Embryonic facial prominence (tissue), 1 donor: Measurements from ENCODE around the gene NDUFS1.
"Not testable (repeated sequence)": the region's sequence is repeated elsewhere in the genome, so short reads cannot be mapped to it uniquely, and the experiment has no call there.

Source experiments
- DNase-seq: peaks from one replicate; pipeline ENCODE4 v3.0.0-alpha.2; 2016; ENCODE audit errors: extremely low spot score

NDUFS1 gene

DNA sequence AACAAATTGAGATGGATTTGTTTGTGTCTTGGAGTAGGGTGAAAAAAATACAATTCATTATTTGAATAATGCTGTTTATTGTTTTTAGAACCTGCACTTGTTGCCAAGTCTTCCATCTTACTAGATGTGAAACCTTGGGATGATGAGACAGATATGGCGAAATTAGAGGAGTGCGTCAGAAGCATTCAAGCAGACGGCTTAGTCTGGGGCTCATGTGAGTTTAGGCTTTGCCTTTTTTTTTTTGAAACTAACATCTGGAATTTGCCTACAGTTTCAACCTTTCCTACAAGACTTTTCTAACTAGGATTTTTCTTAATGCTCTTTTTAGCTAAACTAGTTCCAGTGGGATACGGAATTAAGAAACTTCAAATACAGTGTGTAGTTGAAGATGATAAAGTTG lies 3.2 kb upstream of the NDUFS1 start:
- not testable (repeated sequence) for DNase-seq

DNA sequence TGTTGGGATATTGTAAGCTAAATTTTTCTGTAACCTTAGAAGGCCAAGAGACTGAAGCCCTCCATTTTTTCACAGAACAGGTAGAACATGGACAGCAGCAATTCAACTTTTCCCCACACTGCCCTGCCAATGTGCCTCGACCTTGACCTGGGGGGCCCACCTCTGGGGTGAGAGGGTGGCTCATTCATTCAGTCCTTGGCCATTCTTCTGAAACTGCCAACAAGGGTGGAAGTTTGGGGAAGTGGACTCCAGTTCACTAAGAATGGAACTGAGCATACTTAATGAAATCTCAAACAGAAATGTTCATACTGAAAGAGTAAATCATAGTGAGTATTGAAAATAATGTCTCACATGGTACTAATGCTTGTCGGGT lies 1.5 kb upstream of the NDUFS1 start:
- no peak for DNase-seq

DNA sequence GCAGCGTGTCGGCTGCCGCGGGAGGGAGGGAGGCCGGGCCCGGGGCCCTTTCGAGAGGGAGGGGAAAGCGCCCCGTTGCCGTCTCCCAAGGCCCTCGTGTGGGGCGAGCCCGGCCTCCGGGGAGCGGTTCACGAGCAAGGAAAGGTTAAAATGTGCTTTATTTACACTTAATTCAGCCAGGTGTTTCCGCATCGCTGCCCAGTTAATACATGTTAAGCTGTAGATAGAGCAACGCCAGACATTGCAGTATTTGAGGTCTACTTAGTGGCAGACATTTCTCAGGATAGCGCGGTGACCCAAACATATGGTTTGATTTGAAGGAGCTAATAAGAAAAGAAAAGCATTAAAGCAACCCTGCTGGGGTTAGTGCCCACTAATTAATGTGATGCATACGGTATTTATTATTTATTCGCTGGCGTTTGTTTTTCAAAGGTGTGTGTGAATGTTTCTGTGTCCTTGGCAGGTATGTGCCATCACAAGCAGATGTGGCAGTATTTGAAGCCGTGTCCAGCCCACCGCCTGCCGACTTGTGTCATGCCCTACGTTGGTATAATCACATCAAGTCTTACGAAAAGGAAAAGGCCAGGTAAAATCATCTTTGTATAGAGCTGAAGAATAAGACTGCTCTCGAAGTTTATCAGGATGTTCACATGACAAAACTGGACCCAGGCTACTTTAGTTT lies 1.0 kb upstream of the NDUFS1 start:
- no peak for DNase-seq

DNA sequence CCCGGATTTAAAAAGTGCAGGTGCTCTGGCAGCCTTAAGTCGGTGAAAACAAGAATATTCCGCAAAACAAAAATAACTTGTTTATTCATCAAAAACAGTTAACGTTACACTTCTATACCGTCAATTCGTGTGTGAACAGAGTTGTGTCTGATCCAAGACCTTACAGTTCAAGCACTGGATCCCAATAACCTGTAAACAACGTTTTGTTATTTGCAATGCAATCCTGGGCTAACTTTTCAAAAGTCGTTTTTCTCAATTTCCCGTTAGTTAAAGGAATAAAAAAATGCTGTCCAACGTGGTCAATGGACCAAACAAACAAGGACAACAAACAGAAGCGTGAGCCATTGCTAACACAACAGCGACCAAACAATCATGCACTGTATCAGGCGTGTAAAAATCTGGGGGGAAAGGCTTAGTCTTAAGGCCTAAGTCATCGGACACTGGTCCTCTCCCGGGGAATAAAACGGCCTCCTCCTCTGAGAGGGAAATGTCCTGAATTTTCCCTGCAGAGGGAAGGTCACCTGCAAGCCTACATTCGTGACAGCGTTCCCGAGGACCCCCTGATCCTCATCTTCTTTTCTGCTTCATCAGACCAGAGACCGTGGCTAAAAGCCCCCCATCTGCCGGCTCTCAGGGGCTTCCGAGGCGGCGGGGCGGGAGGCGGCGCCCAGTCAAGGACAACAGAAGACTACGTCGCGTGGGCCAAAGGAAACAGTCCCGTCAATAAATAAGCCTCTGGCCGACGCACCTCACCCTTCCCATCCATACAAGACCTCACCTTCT lies 490 bp downstream of the NDUFS1 start:
- no peak for DNase-seq

GRCh38 chr2:206157014-206157413 lies 2.2 kb downstream of the NDUFS1 start:
- not testable (repeated sequence) for DNase-seq

- no peak for DNase-seq
Measured at GRCh38 chr2:206154197-206154596, 5.0 kb downstream of the NDUFS1 start.

GRCh38 chr2:206150631-206151030 lies 8.6 kb downstream of the NDUFS1 start:
- DNase-seq, result no peak

- no peak for DNase-seq
Measured at GRCh38 chr2:206150168-206150567, 9.1 kb downstream of the NDUFS1 start.

DNA sequence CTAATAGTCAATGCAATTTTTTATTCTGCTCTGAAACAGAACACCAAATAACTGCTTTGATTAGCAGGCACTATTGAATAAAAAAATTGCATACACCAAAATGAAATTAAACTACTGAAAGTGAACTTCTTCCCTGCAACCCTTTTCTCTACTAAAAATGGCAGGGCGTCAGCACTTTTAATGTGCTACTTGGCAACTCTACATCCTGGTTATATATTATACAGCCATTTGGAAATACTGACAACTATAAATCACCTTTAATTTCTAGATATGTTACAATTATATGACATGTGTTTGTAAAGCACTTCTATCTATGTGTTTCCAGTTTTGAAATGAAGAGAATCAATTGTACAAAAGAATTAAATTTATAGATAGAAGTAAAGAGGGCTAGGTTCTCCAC lies 9.9 kb downstream of the NDUFS1 start:
- DNase-seq, result no peak

GRCh38 chr2:206145665-206146064 lies 13.6 kb downstream of the NDUFS1 start:
- DNase-seq, result no peak

GRCh38 chr2:206144383-206144782 lies 14.9 kb downstream of the NDUFS1 start:
- no peak for DNase-seq

GRCh38 chr2:206143451-206143850 lies 15.8 kb downstream of the NDUFS1 start:
- DNase-seq, result no peak

- no peak for DNase-seq
Measured at GRCh38 chr2:206127656-206128055, 31.6 kb downstream of the NDUFS1 start.

GRCh38 chr2:206125901-206126300 lies 33.3 kb downstream of the NDUFS1 start:
- no peak for DNase-seq

- not testable (repeated sequence) for DNase-seq
Measured at GRCh38 chr2:206122569-206122968, 36.7 kb downstream of the NDUFS1 start.

DNA sequence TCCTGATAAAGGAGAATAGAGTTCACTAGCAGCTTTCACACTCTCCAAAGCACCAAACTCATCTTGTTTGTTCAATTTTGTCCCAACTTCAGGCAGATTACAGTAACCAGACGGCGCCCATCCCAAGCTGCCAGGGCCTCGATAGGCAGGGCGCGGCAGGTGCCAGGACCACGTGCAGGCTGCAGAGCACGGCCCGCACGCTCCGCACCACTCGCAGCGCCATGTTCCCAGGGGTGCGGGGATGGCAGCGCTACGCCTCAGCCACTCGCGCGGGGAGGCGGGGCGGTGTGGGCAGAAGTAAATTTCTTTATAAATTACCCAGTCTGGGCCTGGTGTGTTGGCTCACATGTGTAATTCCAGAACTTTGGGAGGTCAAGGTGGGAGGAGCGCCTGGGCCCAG lies 43.0 kb downstream of the NDUFS1 start:
- no peak for DNase-seq

DNA sequence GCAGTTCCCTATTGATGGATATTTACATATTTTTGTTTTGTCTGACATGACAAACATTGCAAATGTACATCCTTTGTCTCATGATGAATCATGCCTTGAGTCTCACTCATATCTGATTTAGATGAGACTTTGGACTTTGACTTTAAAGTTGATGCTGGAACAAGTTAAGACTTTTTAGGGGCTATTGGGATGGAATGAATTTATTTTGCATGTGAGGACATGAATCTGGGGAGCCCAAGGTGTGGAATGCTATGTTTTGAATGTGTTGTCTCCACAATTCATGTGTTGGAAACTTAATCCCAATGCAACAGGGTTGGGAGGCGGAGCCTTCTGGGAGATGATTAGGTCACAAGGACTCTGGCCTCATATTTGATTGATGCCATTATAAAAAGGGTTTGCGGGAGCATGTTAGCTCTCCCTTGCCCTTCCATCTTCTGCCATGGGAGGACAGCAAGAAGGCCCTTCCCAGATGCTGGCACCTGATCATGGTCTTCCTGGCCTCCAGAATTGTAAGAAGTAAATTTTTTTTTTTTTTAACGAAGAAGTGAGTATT lies 44.1 kb downstream of the NDUFS1 start:
- no peak for DNase-seq

GRCh38 chr2:206112846-206113547 lies 46.2 kb downstream of the NDUFS1 start:
- DNase-seq, result no peak

GRCh38 chr2:206112108-206112507 lies 47.1 kb downstream of the NDUFS1 start:
- no peak for DNase-seq

GRCh38 chr2:206108713-206109112 lies 50.5 kb downstream of the NDUFS1 start:
- no peak for DNase-seq

DNA sequence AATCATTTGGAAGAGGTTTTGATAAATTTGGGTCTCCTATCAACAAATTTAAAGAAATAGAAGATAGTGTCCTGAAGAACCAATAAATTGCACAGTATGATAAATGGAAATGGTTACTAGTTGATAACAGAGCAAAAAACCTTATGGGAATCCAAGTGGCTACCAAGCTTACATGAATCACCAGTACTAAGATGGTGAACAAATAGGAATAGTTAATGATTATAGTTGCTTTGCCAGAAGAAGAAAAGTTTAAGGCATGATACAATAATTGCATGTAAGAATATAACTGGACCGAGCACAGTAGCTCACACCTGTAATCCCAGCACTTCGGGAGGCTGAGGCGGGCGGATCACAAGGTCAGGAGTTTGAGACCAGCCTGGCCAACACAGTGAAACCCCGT lies 53.7 kb downstream of the NDUFS1 start:
- DNase-seq, result no peak

DNA sequence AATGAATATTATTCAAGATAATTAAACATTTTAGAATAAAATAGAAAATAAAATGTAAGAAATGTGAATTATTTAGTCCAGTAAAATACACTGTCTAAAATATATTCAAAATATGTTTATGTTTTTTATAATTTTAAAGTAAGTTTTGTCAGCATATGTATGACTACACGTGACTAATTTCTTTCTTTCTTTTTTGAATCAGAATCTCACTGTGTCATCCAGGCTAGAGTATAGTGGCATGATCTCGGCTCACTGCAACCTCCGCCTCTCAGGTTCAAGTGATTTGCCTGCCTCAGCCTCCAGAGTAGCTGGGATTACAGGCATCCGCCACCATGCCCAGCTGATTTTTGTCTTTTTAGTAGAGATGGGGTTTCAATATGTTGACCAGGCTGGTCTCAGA lies 54.2 kb downstream of the NDUFS1 start:
- DNase-seq, result no peak

- not testable (repeated sequence) for DNase-seq
Measured at GRCh38 chr2:206098872-206099271, 60.4 kb downstream of the NDUFS1 start.
